Mucosa of rectum (tissue), 2 donors: ENCODE results near the gene ARFRP1.
A peak's percentile ranks its signal among the peaks of the same experiment; 100 is the strongest.

ENCODE experiments used
- H3K27ac ChIP-seq, 2 donors: one replicate each; pipeline ENCODE4 v1.7.0; 2013; ENCODE audit warnings: inconsistent platforms in 2 of 2, low read depth in 2 of 2, low read length in 2 of 2
- H3K27me3 ChIP-seq, 2 donors: one replicate each; pipeline ENCODE4 v1.7.0; 2013; ENCODE audit warnings: low read length in 2 of 2; ENCODE audit not compliant: control insufficient read depth in 2 of 2, insufficient read depth in 2 of 2
- H3K36me3 ChIP-seq, 2 donors: one replicate each; pipeline ENCODE4 v1.7.0; 2013; ENCODE audit warnings: low read length in 2 of 2; ENCODE audit not compliant: control insufficient read depth in 2 of 2, insufficient read depth in 2 of 2
- H3K4me1 ChIP-seq, 2 donors: one replicate each; pipeline ENCODE4 v1.7.0; 2013; ENCODE audit warnings: low read length in 2 of 2, mild to moderate bottlenecking in 1 of 2; ENCODE audit not compliant: control insufficient read depth in 2 of 2, insufficient read depth in 2 of 2
- H3K4me3 ChIP-seq, 2 donors: one replicate each; pipeline ENCODE4 v1.7.0; 2013; ENCODE audit warnings: low read length in 2 of 2
- H3K9ac ChIP-seq, 2 donors: one replicate each; pipeline ENCODE4 v1.7.0; 2013; ENCODE audit warnings: low read length in 2 of 2, low read depth in 1 of 2, mild to moderate bottlenecking in 1 of 2
- H3K9me3 ChIP-seq, 2 donors: one replicate each; pipeline ENCODE4 v1.7.0; 2013; ENCODE audit warnings: low read length in 2 of 2; ENCODE audit not compliant: control insufficient read depth in 2 of 2
- donor health status: healthy.
- donor health status: Normal muscosa, but diverticular disease.

The ARFRP1 gene

GRCh38 chr20:63737945-63738686 is 30.3 kb upstream of the ARFRP1 start:
- peak overlapping the region in 1 of 2 donors; percentile 64 for H3K9ac ChIP-seq
- peaks cover 13 to 17% of the 10 kb centered on the region in 2 donors for H3K36me3 ChIP-seq
- peak overlapping the region in 1 of 2 donors; percentile 80 for H3K27ac ChIP-seq
- peak overlapping the region; percentile 56 to 67 for H3K4me3 ChIP-seq
- no peaks in the 10 kb centered on the region for H3K9me3 ChIP-seq
- no peaks in the 10 kb centered on the region for H3K27me3 ChIP-seq
- peaks cover 37 to 39% of the 10 kb centered on the region in 2 donors for H3K4me1 ChIP-seq

DNA sequence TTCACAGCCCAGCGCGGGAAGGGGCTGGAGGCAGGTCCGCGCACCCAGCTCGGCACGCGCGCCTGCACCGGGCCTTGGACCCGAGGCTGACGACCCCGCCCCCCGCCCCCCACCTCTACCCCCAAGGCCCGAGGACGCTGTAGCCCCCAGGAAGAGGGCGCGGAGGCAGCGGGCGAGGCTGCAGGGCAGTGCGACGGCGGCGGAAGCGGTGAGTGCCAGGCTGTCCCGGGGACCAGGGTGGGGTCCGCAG is 29.8 kb upstream of the ARFRP1 start:
- no peaks in the 10 kb centered on the region for H3K27me3 ChIP-seq
- peaks cover 37 to 39% of the 10 kb centered on the region in 2 donors for H3K4me1 ChIP-seq
- H3K9ac ChIP-seq, result no peak overlapping the region
- peak overlapping the region in 1 of 2 donors; percentile 71 for H3K27ac ChIP-seq
- H3K36me3 ChIP-seq, result peaks cover 17% of the 10 kb centered on the region in 2 donors
- H3K4me3 ChIP-seq, result peak overlapping the region; percentile 54 to 67
- H3K9me3 ChIP-seq, result no peaks in the 10 kb centered on the region

GRCh38 chr20:63736893-63737694 is 29.3 kb upstream of the ARFRP1 start:
- Histone ChIP-seq H3K27ac (peak overlapping the region; percentile 26 to 71), H3K4me1 (peaks cover 37 to 39% of the 10 kb centered on the region in 2 donors), H3K9me3 (no peaks in the 10 kb centered on the region), H3K9ac (peak overlapping the region; percentile 41 to 68), H3K4me3 (peak overlapping the region; percentile 54 to 67), H3K36me3 (peaks cover 17% of the 10 kb centered on the region in 2 donors), H3K27me3 (no peaks in the 10 kb centered on the region)

DNA sequence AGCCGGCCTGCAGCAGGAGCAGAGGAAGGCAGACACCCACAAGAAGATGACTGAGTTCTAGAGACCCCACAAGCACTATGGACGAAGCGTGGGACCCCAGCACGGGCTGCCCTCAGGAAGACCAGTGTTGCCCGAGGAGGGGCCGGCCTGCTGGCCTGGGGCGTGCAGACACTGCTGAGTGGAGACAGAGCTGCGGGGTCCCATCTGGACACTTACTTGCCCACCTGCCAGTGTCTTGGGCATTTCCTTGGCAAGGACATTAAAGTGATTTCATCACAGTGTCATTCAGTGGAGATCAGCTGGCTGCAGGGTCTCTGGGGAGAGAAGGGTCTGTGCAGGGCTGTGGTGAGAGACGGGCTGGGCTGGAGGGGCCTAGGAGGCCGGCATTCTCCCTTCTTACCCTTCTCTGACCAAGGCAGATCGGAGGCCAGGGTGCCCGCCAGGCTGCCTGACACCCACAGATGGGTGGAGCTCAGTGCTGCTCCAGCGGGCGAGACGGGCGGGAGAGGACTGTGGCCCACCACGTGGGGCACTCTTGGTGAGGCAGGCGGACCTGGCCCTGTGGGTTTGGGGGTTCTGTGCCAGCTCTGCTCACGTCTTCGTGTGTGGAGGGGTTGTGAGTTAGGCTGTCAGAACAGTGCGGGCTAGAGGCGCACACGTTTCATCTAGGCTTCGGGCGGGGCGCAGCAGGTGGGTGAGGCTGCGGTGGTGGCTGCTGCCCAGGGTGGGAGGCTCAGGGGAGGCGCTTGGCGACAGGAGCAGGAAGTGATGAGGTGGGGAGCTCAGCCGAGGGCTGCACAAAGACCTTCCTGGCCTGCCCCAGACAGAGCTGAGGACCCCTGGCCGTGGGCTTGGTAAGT is 28.3 kb upstream of the ARFRP1 start, which contains the start of gene LIME1:
TSS of gene LIME1 (plus strand) at position 806 of the 860 bp plus-strand sequence. CDS start 886 bp downstream, outside the sequence.
- H3K27me3 ChIP-seq, result no peaks in the 10 kb centered on the region
- H3K9me3 ChIP-seq, result no peaks in the 10 kb centered on the region
- H3K27ac ChIP-seq, result peak within 1 kb of the TSS; percentile 26 to 71
- peaks cover 32 to 34% of the 10 kb centered on the region in 2 donors for H3K4me1 ChIP-seq
- H3K36me3 ChIP-seq, result peaks cover 17 to 20% of the 10 kb centered on the region in 2 donors
- peak within 1 kb of the TSS; percentile 54 to 67 for H3K4me3 ChIP-seq
- H3K9ac ChIP-seq, result peak within 1 kb of the TSS; percentile 45 to 68

- Histone ChIP-seq H3K36me3 (peaks cover 18 to 22% of the 10 kb centered on the region in 2 donors), H3K4me3 (no peak overlapping the region), H3K4me1 (peaks cover 24 to 31% of the 10 kb centered on the region in 2 donors), H3K9me3 (no peaks in the 10 kb centered on the region), H3K27ac (peak overlapping the region in 1 of 2 donors; percentile 71), H3K27me3 (no peaks in the 10 kb centered on the region), H3K9ac (no peak overlapping the region)
These were observed 27.4 kb upstream of the ARFRP1 start for GRCh38 chr20:63734946-63735858.

DNA sequence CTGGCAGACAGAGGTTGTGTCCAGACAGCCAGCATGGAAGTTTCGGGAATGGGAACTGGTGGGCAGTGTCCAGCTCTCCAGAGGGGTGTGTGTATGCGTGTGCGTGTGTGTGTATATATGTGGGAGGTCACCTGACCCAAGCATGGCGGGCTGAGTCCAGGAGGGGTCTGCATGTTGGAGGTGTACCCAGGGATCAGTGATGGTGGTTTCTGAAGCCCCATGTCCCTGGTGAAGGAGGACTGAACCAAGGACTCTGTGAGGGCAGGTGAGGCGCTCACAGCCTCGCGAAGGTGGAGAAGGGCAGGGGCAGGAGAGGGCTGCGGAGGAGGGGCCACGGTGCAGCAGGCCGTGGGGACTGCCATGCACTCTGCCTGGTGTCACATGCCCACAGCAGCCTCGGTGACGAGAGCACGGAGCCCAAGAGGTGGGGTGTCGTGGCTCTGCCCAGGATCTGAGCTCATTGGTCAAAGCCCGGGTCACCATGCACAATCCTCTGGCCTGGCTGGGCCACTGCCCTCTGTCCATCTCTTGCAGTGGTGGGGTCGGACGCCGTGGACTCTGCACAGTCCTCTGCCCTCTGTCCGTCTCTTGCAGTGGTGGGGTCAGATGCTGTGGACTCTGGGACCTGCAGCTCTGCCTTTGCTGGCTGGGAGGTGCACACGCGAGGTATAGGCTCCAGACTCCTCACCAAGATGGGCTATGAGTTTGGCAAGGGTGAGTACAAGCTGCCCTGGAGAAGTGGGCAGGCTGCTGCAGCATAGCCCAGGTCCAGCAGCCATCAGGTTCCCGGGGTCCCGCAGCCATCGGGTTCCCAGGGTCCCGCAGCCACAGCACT is 26.6 kb upstream of the ARFRP1 start:
- H3K4me1 ChIP-seq, result peaks cover 24 to 31% of the 10 kb centered on the region in 2 donors
- peaks cover 22% of the 10 kb centered on the region in 2 donors for H3K36me3 ChIP-seq
- H3K9me3 ChIP-seq, result no peaks in the 10 kb centered on the region
- H3K27ac ChIP-seq, result no peak overlapping the region
- H3K9ac ChIP-seq, result no peak overlapping the region
- no peaks in the 10 kb centered on the region for H3K27me3 ChIP-seq
- no peak overlapping the region for H3K4me3 ChIP-seq

GRCh38 chr20:63733579-63734081 is 25.9 kb upstream of the ARFRP1 start:
- H3K9me3 ChIP-seq, result no peaks in the 10 kb centered on the region
- H3K27ac ChIP-seq, result no peak overlapping the region
- no peak overlapping the region for H3K9ac ChIP-seq
- no peaks in the 10 kb centered on the region for H3K27me3 ChIP-seq
- H3K4me3 ChIP-seq, result no peak overlapping the region
- H3K4me1 ChIP-seq, result peaks cover 23 to 27% of the 10 kb centered on the region in 2 donors
- H3K36me3 ChIP-seq, result peaks cover 22% of the 10 kb centered on the region in 2 donors

- Histone ChIP-seq H3K36me3 (peaks cover 22 to 26% of the 10 kb centered on the region in 2 donors), H3K27ac (no peak overlapping the region), H3K4me3 (no peak overlapping the region), H3K27me3 (no peaks in the 10 kb centered on the region), H3K4me1 (peaks cover 20 to 22% of the 10 kb centered on the region in 2 donors), H3K9me3 (no peaks in the 10 kb centered on the region), H3K9ac (no peak overlapping the region)
These were observed 25.3 kb upstream of the ARFRP1 start for GRCh38 chr20:63733117-63733516.
